ENCODE results near the gene ARHGAP12.

Gene ARHGAP12

GRCh38 chr10:31947144-31947926 lies 18.7 kb upstream of the ARHGAP12 start:
- peak; percentile 57 for TF ChIP-seq CTCF (IDR thresholded peaks at IDR 0.05; ENCODE audit: low read length, missing control alignments)
- DNase-seq (ENCODE audit: low read depth): peak; percentile 93
- no peak overlapping the region for H3K4me3 ChIP-seq (replicated peaks; ENCODE audit: low read depth, low read length)

GRCh38 chr10:31945392-31945791 lies 16.8 kb upstream of the ARHGAP12 start:
- TF ChIP-seq CTCF (IDR thresholded peaks at IDR 0.05; ENCODE audit: low read length, missing control alignments): no peak

GRCh38 chr10:31944071-31944433 lies 15.4 kb upstream of the ARHGAP12 start:
- no peak overlapping the region for H3K4me3 ChIP-seq (replicated peaks; ENCODE audit: low read depth, low read length)
- TF ChIP-seq CTCF (IDR thresholded peaks at IDR 0.05; ENCODE audit: low read length, missing control alignments): no peak
- DNase-seq (ENCODE audit: low read depth): no peak

More at GRCh38 chr10:31945392-31945791, 16.8 kb upstream of the ARHGAP12 start:
- no peak for DNase-seq (ENCODE audit: low read depth)
- H3K4me3 ChIP-seq (replicated peaks; ENCODE audit: low read depth, low read length): no peak overlapping the region

- TF ChIP-seq CTCF (IDR thresholded peaks at IDR 0.05; ENCODE audit: low read length, missing control alignments): no peak
- no peak overlapping the region for H3K4me3 ChIP-seq (replicated peaks; ENCODE audit: low read depth, low read length)
- DNase-seq (ENCODE audit: low read depth): no peak
These were observed 14.3 kb upstream of the ARHGAP12 start for GRCh38 chr10:31942892-31943291.

GRCh38 chr10:31942435-31942834 lies 13.8 kb upstream of the ARHGAP12 start:
- TF ChIP-seq CTCF (IDR thresholded peaks at IDR 0.05; ENCODE audit: low read length, missing control alignments): no peak
- H3K4me3 ChIP-seq (replicated peaks; ENCODE audit: low read depth, low read length): no peak overlapping the region
- no peak for DNase-seq (ENCODE audit: low read depth)

- TF ChIP-seq CTCF (IDR thresholded peaks at IDR 0.05; ENCODE audit: low read length, missing control alignments): no peak
- no peak overlapping the region for H3K4me3 ChIP-seq (replicated peaks; ENCODE audit: low read depth, low read length)
These were observed 12.4 kb upstream of the ARHGAP12 start for GRCh38 chr10:31940839-31941653.

More at GRCh38 chr10:31940839-31941653, 12.4 kb upstream of the ARHGAP12 start:
- peak; percentile 88 for DNase-seq (ENCODE audit: low read depth)
